ENCODE measurements around the gene PPARD.
A peak's percentile ranks its signal among the peaks of the same experiment; 100 is the strongest.

PPARD gene

DNA sequence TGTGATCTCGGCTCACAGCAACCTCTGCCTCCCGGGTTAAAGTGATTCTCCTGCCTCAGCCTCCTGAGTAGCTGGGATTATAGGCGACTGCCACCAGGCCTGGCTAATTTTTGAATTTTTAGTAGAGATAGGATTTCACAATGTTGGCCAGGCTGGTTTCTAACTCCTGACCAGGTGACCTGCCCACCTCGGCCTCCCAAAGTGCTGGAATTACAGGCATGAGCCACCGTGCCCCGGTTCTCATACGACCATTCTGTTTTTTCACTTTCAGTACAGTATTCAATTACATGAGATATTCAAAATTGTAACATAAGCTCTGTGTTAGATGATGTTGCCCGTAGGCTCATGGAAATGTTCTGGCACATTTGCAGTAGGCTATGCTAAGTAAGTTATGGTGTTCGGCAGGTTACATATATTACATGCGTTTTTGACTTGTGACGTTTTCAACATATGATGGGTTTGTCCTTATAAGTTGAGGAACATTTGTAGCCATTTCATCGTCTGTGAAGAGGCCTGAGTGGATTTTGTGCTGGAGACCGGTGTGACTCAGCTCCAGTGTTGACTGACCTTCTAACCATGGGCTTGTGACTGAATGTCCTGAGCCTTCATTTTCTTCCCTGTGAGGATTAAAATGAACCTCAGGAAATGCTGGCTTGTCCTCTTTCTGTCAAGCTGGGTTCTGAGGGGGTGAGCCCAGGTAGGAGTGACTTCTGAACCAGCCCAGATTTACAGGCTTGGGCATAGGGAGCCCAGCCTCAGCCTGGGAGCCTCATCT, 12.2 kb downstream of the PPARD start:
- DNase-seq (ENCODE audit: low read depth in 3 of 3): no peak

- no peak for DNase-seq (ENCODE audit: low read depth in 3 of 3)
Observed at GRCh38 chr6:35356391-35356790, 14.0 kb downstream of the PPARD start.

- DNase-seq (ENCODE audit: low read depth in 3 of 3): no peak
Observed at GRCh38 chr6:35357677-35358076, 15.3 kb downstream of the PPARD start.

- DNase-seq (ENCODE audit: low read depth in 3 of 3): no peak
Observed at GRCh38 chr6:35358086-35358485, 15.7 kb downstream of the PPARD start.

DNA sequence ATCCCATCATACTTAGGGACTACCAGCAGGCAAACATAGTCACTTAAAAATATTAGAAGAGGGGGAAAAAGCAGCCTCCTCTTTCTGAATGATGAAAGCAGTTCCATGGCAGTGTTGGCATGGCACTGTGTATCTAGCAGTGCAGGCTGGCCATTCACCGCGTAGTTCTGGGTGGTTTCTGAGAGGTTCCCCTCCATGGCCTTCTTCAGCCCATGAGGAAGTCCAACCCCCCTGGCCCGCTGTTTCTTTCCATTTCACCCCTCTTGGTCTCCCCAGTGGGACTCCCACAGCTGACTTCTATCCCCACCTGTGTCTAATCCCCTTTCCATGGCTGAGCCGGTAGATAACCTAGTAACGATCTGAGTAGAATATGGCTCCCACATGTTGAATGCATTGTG, 17.0 kb downstream of the PPARD start:
- DNase-seq (ENCODE audit: low read depth in 3 of 3): no peak

DNA sequence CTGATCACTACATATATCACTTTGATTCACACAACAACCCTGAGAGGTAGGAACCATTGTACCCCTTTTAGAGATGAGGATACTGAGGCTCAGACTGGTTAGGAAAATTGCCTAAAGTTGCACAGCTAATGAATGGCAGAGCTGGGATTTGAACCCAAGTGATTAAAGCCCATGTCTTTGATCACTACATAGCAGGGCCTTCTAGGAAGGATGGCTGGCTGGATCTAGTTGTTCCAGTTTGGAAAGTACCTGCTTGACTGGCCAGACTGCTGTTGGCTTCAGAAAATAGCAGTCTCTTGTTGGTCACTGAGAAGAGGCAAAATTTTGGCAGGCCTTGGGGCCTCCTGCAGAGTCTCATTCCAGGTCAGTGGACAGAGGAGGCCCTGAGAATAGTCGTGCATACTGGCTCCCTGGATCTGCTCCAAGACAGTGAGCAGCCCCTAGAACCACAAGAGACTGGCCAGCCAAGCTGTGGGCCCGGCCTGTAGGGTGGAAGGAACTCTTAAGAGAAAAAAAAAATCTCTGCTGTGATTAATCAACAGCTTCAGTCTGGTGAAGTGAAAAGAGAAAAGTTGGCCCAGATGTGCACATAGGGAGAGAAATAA, 17.5 kb downstream of the PPARD start:
- no peak for DNase-seq (ENCODE audit: low read depth in 3 of 3)

DNA sequence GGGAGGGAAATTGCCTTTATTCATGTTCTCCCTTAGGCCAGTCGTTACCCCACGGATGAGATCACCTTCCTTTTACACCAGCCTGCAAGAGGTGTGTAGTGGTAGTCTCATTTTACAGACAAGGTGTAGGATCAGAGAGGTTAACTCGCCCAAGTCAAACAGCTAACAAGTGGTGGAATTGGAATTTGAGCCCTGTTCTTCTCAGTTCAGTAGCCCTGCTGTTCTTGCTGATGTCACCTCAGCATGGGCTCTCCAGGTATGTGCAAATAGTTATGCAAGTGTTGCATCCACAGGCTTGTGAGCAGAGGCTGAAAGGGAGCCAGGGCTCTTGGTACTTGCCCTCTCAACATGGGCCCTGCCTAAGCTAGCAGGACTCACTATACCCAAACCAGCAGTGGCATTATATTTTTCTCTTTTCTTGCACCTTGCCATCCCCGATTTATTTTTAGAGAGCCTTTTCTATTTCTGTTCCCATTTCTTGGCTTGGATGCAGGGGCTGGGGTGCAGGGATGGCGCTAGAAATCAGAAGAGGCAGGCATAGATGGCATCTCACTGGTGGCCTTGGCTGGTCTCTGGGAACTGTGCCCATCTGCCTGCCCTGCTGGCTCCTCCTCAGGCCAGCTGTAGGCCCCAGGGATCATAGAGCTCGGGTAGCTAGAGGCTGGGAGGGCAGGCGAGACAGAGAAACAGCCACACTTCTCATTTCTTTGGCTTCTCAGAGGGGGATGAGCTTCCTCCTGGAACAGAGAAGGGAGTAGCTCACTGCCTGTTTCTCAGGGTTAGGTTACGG, 18.2 kb downstream of the PPARD start:
- DNase-seq (ENCODE audit: low read depth in 3 of 3): no peak

DNA sequence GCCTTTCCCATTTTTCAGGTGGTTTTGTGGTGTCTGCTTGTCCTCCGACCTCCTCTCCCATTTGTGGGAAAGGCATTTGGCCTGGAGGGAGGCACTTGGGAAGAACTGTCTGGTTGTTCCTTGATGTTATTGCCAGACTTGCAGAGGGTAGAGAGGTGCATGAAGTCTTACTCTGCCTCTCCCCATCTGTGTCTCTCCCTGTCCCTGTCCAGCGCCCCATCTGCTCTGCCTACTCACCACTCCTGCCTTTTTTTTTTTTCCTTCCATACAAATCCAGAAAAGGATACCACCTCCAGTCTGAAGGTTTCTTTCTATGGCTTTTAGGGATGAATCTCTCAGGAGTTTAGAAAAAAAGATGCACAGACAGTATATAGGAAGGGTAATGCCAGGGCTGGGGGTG, 19.8 kb downstream of the PPARD start:
- DNase-seq (ENCODE audit: low read depth in 3 of 3): no peak

- no peak for DNase-seq (ENCODE audit: low read depth in 3 of 3)
Observed at GRCh38 chr6:35363293-35363750, 21.0 kb downstream of the PPARD start.

DNA sequence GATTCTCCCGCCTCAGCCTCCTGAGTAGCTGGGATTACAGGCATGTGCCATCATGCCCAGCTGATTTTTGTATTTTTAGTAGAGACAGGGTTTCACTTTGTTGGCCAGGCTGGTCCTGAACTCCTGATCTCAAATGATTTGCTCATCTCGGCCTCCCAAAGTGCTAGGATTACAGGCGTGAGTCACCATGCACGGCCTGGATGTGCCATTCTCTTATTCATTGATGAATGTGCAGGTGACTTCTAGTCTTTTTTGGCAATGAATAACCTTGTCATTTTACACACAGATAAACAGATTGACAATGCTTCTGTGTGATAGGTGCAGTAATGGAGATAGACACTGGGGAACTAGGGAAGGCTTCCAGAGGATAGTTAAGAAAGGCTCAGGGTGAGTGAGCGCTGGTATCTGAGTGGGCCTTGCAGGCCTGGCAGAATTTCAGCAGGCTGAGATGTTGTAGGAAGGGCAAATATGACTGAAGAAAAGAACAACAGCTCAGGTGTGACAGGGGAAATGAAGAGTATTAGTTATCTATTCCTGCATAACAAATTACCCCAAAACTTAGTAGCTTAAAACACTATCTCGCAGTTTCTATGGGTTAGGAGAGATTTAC, 23.3 kb downstream of the PPARD start:
- DNase-seq (ENCODE audit: low read depth in 3 of 3): no peak

- no peak for DNase-seq (ENCODE audit: low read depth in 3 of 3)
Observed at GRCh38 chr6:35366204-35366596, 23.8 kb downstream of the PPARD start.

DNA sequence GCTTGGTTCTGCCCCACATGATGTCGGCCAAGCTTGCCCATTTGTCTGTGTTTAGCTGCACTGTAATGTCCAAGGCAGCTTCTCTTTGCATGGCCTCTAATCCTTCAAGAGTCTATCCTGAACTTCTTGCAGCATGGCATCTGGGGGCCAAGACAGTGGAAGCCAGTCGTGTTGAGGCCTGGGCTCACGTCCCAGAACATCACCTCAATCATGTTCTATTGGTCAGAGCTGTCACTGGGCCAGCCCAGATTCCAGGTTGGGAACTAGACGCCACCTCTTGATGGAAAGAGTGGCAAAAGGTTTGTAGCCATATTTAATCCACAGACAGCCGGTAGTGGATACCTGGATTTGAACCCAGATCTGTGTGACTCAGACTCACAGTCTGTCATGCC, 25.3 kb downstream of the PPARD start:
- no peak for DNase-seq (ENCODE audit: low read depth in 3 of 3)

DNA sequence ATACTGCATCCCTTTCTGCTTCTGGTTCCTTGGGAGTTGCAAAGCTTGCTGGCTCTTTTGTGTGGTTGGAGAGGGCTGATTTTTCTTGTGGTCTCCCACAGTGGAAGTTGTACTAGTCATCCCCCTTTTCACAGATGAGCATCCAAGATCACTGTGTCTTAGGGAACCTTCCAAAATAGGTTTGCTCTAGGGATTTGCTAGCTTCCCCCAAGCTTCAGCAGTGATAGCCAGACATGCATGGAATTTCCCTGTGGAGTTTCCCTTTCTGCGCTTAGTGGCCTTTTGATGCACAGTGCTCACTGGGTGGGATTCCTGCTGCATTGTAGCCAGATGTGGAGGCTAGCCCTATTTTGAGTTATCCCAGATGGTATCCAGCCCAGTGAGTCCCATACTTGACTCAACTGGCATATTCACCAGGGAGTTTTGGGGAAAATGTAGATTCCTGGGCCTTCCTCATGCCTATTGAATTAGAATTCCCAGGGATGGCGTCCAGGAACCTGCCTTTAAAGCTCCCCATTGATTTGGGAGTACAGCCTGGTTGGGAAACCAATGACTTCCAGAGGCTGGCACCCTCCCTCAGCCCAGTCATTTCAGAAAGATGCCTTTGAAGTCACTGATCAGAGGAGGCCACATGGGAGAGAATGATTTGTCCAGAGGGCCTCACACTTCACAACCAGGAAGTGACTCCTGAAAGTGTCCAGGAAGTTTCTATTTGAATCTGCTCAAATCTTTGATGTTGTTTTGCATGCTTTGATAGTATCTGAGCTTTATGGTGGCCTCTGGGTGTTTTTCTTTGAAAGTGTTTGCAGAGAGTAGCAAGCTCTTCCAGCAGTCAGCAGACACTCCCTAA, 25.9 kb downstream of the PPARD start:
- no peak for DNase-seq (ENCODE audit: low read depth in 3 of 3)

DNA sequence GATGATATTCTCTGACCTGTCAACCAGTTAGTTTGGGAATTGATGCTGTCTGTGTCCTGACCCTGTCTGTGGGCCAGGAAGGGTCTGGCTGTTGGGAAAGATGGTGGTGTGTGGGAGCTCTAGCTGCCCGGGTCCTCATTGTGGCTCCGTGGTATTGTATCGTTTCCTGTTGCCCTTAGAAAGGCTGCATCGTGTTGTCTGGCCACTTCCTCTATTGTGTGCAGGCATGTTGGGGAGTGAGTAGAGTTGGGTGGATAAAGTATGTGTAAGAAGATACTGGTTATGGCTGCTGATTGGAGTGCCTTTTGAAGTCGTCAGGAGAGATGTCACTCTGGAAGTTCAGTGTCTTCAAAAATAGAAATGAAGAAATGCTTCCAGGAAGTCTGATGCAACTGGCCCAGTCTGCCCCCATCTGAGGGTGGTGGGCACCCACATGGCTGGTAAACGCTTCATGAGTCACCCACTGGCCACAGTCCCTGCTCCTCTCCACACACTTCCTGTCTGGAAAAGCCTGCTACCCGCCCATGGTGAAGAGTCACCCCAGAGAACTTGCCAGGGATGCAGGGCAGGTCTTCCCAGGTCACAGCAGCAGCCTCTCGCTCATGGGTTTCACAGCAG, 27.9 kb downstream of the PPARD start:
- DNase-seq (ENCODE audit: low read depth in 3 of 3): peak in 1 of 3 experiments; percentile 49

DNA sequence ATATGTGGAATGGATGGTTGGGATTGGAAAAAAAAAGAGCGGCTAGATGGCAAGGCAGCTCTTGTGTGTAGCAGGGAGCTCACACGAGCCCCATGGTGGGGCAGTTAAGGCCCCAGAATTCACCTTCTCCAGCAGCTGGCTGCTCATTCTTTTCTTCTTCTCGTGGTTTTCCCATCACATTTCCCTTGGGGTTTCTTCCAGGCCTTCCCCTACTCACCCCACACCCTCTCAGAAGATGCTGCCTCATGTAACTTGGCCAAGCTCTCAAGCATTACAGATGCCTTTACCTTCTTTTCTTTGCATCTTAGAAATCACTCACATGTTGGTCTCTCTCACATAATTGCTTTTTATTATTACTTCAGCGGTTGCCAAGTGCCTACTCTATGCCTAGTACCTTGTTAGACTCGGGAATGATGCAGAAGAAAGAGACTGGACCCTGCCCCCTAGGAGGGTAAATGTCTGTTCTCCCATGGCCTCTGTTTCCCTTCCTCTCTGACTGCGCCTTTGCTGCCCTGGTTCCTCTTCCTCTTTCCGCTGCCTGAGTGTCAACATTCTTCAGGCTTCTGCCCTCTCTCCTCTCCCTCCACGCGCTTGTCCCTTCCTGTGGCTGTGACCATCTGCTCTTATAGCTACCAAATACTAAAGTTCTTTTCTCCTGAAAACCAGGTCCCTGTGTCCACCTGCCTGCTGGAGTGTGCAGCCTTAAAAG, 28.6 kb downstream of the PPARD start:
- DNase-seq (ENCODE audit: low read depth in 3 of 3): no peak

DNA sequence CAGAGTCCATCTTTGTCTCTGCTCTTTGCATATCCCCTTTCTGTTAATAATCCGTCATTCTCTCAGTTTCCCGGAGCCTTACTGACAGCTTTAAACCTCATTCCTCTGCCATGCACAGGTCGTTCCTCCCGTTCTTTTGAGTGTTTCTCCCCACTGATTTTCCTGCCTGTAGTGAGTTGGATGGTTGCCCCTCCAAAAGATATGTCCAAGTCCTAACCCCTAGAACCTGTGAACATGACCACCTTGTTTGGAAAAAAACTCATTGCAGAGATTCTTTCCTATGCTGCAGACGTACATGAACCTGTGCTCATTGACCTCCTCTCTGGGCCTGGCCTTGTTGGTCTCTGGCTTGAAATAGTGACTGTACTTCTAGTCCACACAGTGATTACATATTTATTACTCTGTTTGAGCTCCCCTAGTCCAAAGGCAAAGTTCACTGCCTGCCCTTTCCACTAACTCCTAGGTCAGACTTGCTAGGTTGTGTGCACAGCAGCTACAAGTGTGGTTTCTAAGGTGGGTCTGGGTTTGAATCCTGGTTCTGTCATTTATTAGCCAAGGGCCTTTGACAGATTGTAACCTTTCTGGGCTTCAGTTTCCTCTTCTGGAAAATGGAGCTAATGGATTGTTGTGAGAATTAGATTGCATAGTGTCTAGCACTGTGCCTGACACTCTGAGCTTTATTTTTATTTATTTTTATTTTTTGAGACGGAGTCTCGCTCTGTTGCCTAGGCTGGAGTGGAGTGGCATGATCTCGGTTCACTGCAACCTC, 29.3 kb downstream of the PPARD start:
- no peak for DNase-seq (ENCODE audit: low read depth in 3 of 3)

DNA sequence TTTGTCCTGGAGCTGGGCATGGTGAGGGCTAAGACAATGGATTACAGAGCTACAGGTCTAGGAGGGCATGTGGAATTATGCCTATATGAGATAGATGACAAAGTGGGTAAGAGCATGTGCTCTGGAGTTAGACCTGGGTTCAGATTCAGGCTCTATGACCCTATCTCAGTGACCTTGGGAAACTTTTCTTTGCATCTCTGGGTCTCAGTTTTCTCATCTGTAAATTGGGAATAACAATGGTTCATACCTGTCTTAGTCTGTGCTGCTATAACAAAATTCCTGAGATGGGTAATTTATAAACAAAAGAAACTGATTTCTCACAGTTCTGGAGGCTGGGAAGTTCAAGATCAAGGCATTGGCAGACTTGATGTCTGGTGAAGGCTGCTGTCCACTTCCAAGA, 30.3 kb downstream of the PPARD start:
- DNase-seq (ENCODE audit: low read depth in 3 of 3): no peak

GRCh38 chr6:35376281-35376680, 33.9 kb downstream of the PPARD start:
- DNase-seq (ENCODE audit: low read depth in 3 of 3): no peak

DNA sequence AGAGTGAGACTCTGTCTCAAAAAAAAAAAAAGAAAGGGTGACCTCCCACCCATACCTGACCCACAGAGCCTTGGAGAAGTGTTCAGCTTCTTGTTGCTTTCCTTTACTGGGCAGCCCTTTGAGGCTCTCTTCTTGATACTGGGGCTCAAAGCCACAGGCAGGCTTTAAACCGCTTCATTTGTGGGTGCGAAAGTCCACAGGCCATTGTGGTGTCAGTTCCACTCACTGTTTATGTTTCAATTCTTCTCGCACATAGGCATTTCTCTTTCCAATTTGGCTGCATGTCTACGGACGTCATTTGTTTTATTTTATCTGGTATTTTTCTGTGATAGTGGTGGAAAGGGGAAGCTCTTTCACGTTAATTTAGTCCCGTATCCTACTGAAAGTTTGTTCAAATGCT, 34.6 kb downstream of the PPARD start:
- DNase-seq (ENCODE audit: low read depth in 3 of 3): no peak

GRCh38 chr6:35378261-35378660, 35.9 kb downstream of the PPARD start:
- no peak for DNase-seq (ENCODE audit: low read depth in 3 of 3)

Measured in stimulated activated CD4-positive, alpha-beta T cell treated with anti-CD3 and anti-CD28 coated beads, TNF-alpha, amount 100 ng/mL, for 24 hours (primary cell).